Tibial artery (tissue), 4 donors: ENCODE results near the gene TRAK2.

Source experiments
- DNase-seq, 2 donors: peaks; one replicate each; pipeline ENCODE4 v3.0.0-alpha.2; 2019
- H3K27ac ChIP-seq, 2 donors: fragments of 200-600 bp; sonication (generic) in 1 of 2; 1 replicate in 1 of 2; 2 replicates in 1 of 2; pipeline ENCODE4 v1.5.1; 2018 to 2019; ENCODE audit warnings: mild to moderate bottlenecking in 1 of 2
- H3K27me3 ChIP-seq, 2 donors: fragments of 200-600 bp; sonication (generic) in 1 of 2; one replicate each; pipeline versions ENCODE4 v1.5.1 to v1.6.0; 2016 to 2019
- H3K36me3 ChIP-seq, 3 donors: fragments of 200-600 bp; sonication (generic) in 2 of 3; one replicate each; pipeline ENCODE4 v1.5.1; 2016 to 2019; ENCODE audit warnings: mild to moderate bottlenecking in 2 of 3
- H3K4me1 ChIP-seq, 4 donors: fragments of 200-600 bp; sonication (generic) in 2 of 4; 1 replicate in 3 of 4; 2 replicates in 1 of 4; pipeline ENCODE4 v1.5.1; 2016 to 2019
- H3K4me3 ChIP-seq, 2 donors: fragments of 200-600 bp; sonication (generic) in 1 of 2; 1 replicate in 1 of 2; 2 replicates in 1 of 2; pipeline ENCODE4 v1.5.1; 2018 to 2019; ENCODE audit warnings: mild to moderate bottlenecking in 2 of 2
- H3K9me3 ChIP-seq, 3 donors: fragments of 200-600 bp; sonication (generic) in 1 of 3; one replicate each; pipeline ENCODE4 v1.5.1; 2016 to 2019
- intact Hi-C: fragments of 100-400 bp; cut with DNase I; formaldehyde crosslinking; loops from one replicate; pipeline ENCODE4 v1.15.0; 2023; ENCODE audit warnings: low total_unique reads
- TF ChIP-seq, protein P1 (sequence below), 2 experiments: fragments of 200-600 bp in 1 of 2; fragments of 450-650 bp in 1 of 2; IDR thresholded peaks; one replicate each; pipeline ENCODE4 v1.5.1; 2017 to 2019; ENCODE audit warnings: antibody characterized with exemption in 2 of 2, mild to moderate bottlenecking in 1 of 2, moderate library complexity in 1 of 2

Gene TRAK2

DNA sequence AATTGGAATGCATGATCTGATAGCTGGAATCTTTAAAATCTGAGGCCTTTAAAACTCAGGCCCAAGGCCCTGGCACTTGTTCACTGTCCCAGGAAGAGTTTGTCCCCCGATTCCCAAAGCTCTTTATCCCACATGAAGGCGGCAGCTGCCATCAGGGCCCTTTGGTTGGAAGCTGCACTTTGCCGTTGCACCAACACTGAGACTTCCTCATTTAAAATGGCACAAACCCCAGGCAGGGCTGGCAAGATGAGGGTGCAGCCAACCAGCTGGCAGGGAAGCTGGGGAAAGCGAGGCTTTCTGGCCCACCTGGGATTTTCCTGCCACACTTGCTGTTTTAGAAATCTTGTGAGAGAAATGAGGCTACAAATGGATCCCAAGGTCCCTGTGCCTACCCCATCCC, 100.4 kb downstream of the TRAK2 start:
- no peak for DNase-seq
- H3K4me1 ChIP-seq: peaks cover 0 to 15% (median 5%) of the 10 kb centered on the region in 4 donors
- TF ChIP-seq, protein P1, sequence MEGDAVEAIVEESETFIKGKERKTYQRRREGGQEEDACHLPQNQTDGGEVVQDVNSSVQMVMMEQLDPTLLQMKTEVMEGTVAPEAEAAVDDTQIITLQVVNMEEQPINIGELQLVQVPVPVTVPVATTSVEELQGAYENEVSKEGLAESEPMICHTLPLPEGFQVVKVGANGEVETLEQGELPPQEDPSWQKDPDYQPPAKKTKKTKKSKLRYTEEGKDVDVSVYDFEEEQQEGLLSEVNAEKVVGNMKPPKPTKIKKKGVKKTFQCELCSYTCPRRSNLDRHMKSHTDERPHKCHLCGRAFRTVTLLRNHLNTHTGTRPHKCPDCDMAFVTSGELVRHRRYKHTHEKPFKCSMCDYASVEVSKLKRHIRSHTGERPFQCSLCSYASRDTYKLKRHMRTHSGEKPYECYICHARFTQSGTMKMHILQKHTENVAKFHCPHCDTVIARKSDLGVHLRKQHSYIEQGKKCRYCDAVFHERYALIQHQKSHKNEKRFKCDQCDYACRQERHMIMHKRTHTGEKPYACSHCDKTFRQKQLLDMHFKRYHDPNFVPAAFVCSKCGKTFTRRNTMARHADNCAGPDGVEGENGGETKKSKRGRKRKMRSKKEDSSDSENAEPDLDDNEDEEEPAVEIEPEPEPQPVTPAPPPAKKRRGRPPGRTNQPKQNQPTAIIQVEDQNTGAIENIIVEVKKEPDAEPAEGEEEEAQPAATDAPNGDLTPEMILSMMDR (IDR thresholded peaks at IDR 0.05): no peak
- H3K9me3 ChIP-seq: no peaks in the 10 kb centered on the region
- no peak overlapping the region for H3K27ac ChIP-seq
- no peaks in the 10 kb centered on the region for H3K27me3 ChIP-seq
- H3K36me3 ChIP-seq: peaks cover 6 to 24% (median 10%) of the 10 kb centered on the region in 3 donors
- H3K4me3 ChIP-seq: no peak overlapping the region
- intact Hi-C loops: no loop called here

DNA sequence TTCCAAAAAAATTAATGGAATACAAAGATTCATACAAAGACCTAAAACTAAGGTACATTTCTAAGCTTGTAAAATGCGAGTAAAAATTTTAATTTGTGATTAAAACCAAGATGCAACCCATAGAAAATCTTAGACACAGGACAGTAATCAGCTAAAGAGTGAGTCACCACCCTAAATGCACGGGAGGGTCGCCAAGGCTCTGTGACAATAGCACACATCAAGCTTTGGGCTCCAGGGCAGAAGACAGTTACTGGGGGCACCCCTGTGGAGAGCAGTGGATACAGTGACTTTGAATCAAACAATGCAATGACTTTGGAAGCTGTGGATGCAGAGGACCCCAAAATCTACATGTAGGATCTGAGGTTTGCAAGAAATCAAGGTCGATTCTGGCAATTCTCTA, 101.7 kb downstream of the TRAK2 start:
- Histone ChIP-seq H3K4me1 (peaks cover 0 to 15% (median 5%) of the 10 kb centered on the region in 4 donors), H3K27ac (no peak overlapping the region), H3K9me3 (no peaks in the 10 kb centered on the region), H3K27me3 (no peaks in the 10 kb centered on the region), H3K36me3 (peaks cover 13 to 29% (median 20%) of the 10 kb centered on the region in 3 donors), H3K4me3 (no peak overlapping the region)
- DNase-seq: no peak
- TF ChIP-seq, protein P1 (IDR thresholded peaks at IDR 0.05): no peak
- intact Hi-C loops: no loop called here

DNA sequence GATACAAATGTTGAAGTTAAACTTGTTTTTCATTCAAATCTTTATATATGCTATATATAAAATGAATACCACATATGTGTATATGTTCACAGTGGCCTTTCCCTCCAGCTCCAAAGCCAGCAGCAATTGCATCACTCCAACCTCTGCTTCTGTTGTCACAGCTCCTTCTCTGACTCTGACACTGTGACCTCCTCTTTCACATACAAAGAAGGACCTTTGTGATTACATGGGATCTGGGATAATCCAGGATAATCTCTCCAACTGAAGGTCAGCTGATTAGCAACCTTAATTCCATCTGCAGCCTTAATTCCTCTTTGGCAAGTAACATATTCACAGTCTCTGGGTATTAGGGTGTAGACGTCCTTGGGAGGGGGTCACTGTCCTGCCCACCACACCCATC, 102.5 kb downstream of the TRAK2 start:
- Histone ChIP-seq H3K27me3 (no peaks in the 10 kb centered on the region), H3K4me1 (peaks cover 0 to 15% (median 4%) of the 10 kb centered on the region in 4 donors), H3K36me3 (peaks cover 21 to 35% (median 26%) of the 10 kb centered on the region in 3 donors), H3K27ac (no peak overlapping the region), H3K9me3 (no peaks in the 10 kb centered on the region), H3K4me3 (no peak overlapping the region)
- intact Hi-C loops: no loop called here
- TF ChIP-seq, protein P1 (IDR thresholded peaks at IDR 0.05): no peak
- DNase-seq: no peak

DNA sequence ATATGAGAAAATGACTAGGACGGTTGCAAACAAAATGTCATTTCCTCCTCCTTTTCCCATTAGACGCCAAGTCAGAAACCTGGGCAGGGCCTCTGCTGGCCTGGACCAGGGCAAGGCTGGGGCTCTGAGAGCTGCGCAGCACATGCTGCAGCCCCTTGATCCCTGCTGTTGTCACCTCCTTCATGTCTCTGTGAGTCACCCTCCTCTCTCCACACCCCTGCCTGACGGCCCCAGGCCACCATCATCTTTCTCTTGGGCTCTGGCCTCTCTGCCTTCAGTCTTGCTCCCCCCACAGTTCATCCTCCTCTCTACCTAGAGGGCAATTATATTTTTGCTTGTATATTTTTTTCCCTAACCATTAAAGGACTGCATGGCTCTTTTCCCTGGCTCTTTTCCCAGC, 104.1 kb downstream of the TRAK2 start:
- Histone ChIP-seq H3K27me3 (no peaks in the 10 kb centered on the region), H3K9me3 (no peaks in the 10 kb centered on the region), H3K36me3 (peaks cover 37 to 43% (median 40%) of the 10 kb centered on the region in 3 donors), H3K4me1 (no peaks in the 10 kb centered on the region), H3K27ac (no peak overlapping the region), H3K4me3 (no peak overlapping the region)
- intact Hi-C loops: no loop called here
- DNase-seq: no peak
- TF ChIP-seq, protein P1 (IDR thresholded peaks at IDR 0.05): no peak

DNA sequence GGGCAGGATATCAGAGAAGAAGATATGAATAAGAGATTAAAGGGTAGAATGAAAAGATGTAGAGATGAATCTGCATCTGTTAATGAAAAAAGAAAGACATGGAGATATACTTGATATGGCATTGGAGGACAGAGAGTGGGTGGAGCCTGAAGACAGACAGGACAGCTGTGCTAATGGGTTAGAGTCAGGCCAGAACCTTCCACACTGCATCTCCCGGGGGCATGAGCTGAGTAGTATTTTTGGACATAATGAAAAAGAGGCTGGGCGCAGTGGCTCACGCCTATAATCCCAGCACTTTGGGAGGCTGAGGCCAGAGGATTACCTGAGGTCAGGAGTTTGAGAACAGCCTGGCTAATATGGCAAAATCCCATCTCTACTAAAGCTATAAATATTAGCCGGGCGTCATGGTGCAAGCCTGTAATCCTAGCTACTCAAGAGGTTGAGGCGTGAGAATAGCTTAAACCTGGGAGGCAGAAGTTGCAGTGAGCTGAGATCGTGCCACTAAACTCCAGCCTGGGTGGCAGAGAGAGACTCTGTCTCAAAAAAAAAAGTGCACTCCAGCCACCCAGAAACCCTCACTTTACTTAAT, 105.5 kb downstream of the TRAK2 start:
- no peaks in the 10 kb centered on the region for H3K4me1 ChIP-seq
- intact Hi-C loops: no loop called here
- no peak overlapping the region for H3K27ac ChIP-seq
- peaks cover 35 to 44% (median 39%) of the 10 kb centered on the region in 3 donors for H3K36me3 ChIP-seq
- H3K9me3 ChIP-seq: no peaks in the 10 kb centered on the region
- no peak for DNase-seq
- H3K4me3 ChIP-seq: no peak overlapping the region
- TF ChIP-seq, protein P1 (IDR thresholded peaks at IDR 0.05): no peak
- H3K27me3 ChIP-seq: no peaks in the 10 kb centered on the region
